WTC11 (cell line): Measurements from ENCODE around the gene DHPS.

Source experiments
- ATF3 ChIP-seq: sonication (generic); formaldehyde crosslinking; conservative IDR thresholded peaks from 2 replicates; pipeline ENCODE4 v1.8.1; 2022; ENCODE audit warnings: mild to moderate bottlenecking, missing genetic modification reagents
- E2F5 ChIP-seq: sonication (generic); formaldehyde crosslinking; IDR thresholded peaks from 2 replicates; pipeline ENCODE4 v1.8.1; 2022; ENCODE audit warnings: mild to moderate bottlenecking, moderate library complexity, missing genetic modification reagents
- MXD4 ChIP-seq: fragments of 250-450 bp; sonication (Bioruptor Pico); IDR thresholded peaks from 2 replicates; pipeline ENCODE4 v1.8.0; 2021; ENCODE audit warnings: mild to moderate bottlenecking, moderate library complexity, borderline replicate concordance

- TF ChIP-seq MXD4 (CRISPR knock-in tag) (no peak), ATF3 (CRISPR knock-in tag) (no peak), E2F5 (no peak)
Observed at GRCh38 chr19:12726988-12727316, 45.3 kb upstream of the DHPS start.
